ENCODE results near the gene CCDC69.
A peak's percentile ranks its signal among the peaks of the same experiment; 100 is the strongest.

GRCh38 chr5:151164687-151165392 lies 59.1 kb downstream of the CCDC69 start:
- TF ChIP-seq CTCF (IDR thresholded peaks at IDR 0.05) (peak; percentile 77 to 91 (median 79)), POLR2A (IDR thresholded peaks at IDR 0.05) (no peak)
